Measurements from ENCODE around the gene TMSB15C. TPM values are rescaled to one million over a fixed set of nuclear protein-coding genes. Genes with fewer than 3 reads are reported as not detected.
A peak's percentile ranks its signal among the peaks of the same experiment; 100 is the strongest.

Gene TMSB15C
- total RNA-seq, 1 experiment from 2014 or later: 3.5 TPM

DNA sequence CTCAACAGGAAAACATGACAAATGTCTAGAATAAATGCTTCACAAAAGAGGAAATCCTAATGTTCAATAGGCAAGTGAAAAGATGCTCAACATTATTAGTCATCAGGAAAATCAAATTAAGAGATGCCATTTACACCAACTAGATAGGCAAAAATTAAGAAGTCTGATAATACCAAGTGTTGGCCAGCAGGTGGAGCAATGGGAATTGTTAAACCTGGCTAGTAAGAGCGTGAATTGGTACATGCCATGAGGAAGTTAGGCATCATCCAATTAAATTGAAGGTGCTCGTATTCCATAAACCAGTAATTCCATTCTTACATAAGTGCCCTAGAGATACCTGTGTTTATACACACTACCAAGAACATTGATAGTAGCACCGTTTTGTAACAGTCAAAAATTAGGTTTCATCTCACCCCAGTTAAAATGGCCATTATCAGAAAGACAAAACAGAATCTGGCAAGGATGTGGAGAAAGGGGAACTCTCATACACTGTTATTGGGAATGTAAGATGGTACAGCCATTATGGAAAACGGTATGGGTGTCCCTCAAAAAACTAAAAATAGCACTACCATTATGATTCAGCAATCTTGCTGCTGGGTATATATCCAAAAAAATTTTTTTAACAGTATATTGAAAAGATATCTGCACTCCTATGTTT is 22.2 kb upstream of the TMSB15C start:
- TF ChIP-seq, protein P1, sequence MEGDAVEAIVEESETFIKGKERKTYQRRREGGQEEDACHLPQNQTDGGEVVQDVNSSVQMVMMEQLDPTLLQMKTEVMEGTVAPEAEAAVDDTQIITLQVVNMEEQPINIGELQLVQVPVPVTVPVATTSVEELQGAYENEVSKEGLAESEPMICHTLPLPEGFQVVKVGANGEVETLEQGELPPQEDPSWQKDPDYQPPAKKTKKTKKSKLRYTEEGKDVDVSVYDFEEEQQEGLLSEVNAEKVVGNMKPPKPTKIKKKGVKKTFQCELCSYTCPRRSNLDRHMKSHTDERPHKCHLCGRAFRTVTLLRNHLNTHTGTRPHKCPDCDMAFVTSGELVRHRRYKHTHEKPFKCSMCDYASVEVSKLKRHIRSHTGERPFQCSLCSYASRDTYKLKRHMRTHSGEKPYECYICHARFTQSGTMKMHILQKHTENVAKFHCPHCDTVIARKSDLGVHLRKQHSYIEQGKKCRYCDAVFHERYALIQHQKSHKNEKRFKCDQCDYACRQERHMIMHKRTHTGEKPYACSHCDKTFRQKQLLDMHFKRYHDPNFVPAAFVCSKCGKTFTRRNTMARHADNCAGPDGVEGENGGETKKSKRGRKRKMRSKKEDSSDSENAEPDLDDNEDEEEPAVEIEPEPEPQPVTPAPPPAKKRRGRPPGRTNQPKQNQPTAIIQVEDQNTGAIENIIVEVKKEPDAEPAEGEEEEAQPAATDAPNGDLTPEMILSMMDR (conservative IDR thresholded peaks at IDR 0.05; ENCODE audit: low read depth, low read length): peak; percentile 68
- TF ChIP-seq EZH2 (IDR thresholded peaks at IDR 0.05; ENCODE audit: low read length, unreplicated experiment): no peak
- Histone ChIP-seq H3K4me3 (ENCODE audit: low read length) (no peak overlapping the region), H3K27me3 (ENCODE audit: low read length) (peaks cover 32% of the 10 kb centered on the region), H3K9me2 (replicated peaks; ENCODE audit: low read length) (no peaks in the 10 kb centered on the region), H3K4me1 (ENCODE audit: insufficient read depth, low read length) (no peaks in the 10 kb centered on the region), H3K9ac (ENCODE audit: low read length) (no peak overlapping the region), H4K20me1 (ENCODE audit: low read length) (no peaks in the 10 kb centered on the region), H3K4me2 (ENCODE audit: low read length) (no peak overlapping the region), H3K27ac (ENCODE audit: low read length) (no peak overlapping the region), H3K36me3 (ENCODE audit: low read depth, low read length) (no peaks in the 10 kb centered on the region), H3K9me3 (ENCODE audit: low read length) (no peaks in the 10 kb centered on the region), H3K79me2 (ENCODE audit: low read length) (no peaks in the 10 kb centered on the region), H2AFZ (ENCODE audit: low read length) (no peak overlapping the region), H3F3A (ENCODE audit: low read length, unreplicated experiment) (no peaks in the 10 kb centered on the region)
- peak; percentile 66 for DNase-seq
- peak; percentile 73 for ATAC-seq
- intact Hi-C loops (cut with micrococcal nuclease): loop anchor here (1.0 kb wide), 2 partner anchors 15 to 38 kb away; no protein-coding TSS in a partner anchor
- BruUV-seq (replicated peaks): no TSS peak
- ChIA-PET POLR2A (ENCODE audit: unreplicated experiment) (no interaction called here), CTCF (interaction anchor here (0.7 kb wide), 1 partner anchor 15 kb away, joined by 3 read pairs; no protein-coding TSS in a partner anchor)

DNA sequence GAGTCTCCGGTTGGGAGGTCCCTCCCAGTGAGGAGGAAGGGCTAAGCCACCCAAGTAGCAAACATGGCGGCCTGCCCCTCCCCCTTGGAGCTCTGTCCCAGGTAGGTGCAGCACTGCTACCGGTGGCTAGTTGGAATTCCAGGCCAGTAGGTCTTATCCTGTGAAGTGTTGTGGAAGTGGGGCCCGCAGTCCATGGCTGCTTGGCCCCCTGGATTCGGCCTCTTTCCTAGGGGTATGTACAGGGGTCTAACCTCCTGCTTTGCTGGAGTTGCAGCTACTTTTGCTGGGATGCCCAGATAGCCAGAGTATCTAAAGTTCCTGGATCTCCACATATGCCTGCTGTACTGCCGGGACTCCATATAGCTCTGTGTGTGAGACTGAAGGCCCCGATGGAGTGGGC is 9.9 kb upstream of the TMSB15C start:
- H3K27ac ChIP-seq (ENCODE audit: low read length): no peak overlapping the region
- H3K79me2 ChIP-seq (ENCODE audit: low read length): no peaks in the 10 kb centered on the region
- CTCF ChIA-PET: no interaction called here
- no TSS peak for BruUV-seq (replicated peaks)
- ATAC-seq: no peak
- H2AFZ ChIP-seq (ENCODE audit: low read length): no peak overlapping the region
- POLR2A ChIA-PET (ENCODE audit: unreplicated experiment): no interaction called here
- intact Hi-C loops (cut with micrococcal nuclease): no loop called here
- TF ChIP-seq EZH2 (IDR thresholded peaks at IDR 0.05; ENCODE audit: low read length, unreplicated experiment): no peak
- TF ChIP-seq EZH2phosphoT487 (IDR thresholded peaks at IDR 0.05; ENCODE audit: borderline replicate concordance, low read length): no peak
- TF ChIP-seq, protein P1 (conservative IDR thresholded peaks at IDR 0.05; ENCODE audit: low read depth, low read length): no peak
- H3K4me1 ChIP-seq (ENCODE audit: insufficient read depth, low read length): no peaks in the 10 kb centered on the region
- no peaks in the 10 kb centered on the region for H3F3A ChIP-seq (ENCODE audit: low read length, unreplicated experiment)
- H3K4me2 ChIP-seq (ENCODE audit: low read length): no peak overlapping the region
- H3K4me3 ChIP-seq (ENCODE audit: low read length): no peak overlapping the region
- H3K9ac ChIP-seq (ENCODE audit: low read length): no peak overlapping the region
- H3K9me3 ChIP-seq (ENCODE audit: low read length): no peaks in the 10 kb centered on the region
- no peaks in the 10 kb centered on the region for H4K20me1 ChIP-seq (ENCODE audit: low read length)
- no peaks in the 10 kb centered on the region for H3K36me3 ChIP-seq (ENCODE audit: low read depth, low read length)
- peaks cover 16% of the 10 kb centered on the region for H3K27me3 ChIP-seq (ENCODE audit: low read length)
- H3K9me2 ChIP-seq (replicated peaks; ENCODE audit: low read length): no peaks in the 10 kb centered on the region
- no peak for DNase-seq

DNA sequence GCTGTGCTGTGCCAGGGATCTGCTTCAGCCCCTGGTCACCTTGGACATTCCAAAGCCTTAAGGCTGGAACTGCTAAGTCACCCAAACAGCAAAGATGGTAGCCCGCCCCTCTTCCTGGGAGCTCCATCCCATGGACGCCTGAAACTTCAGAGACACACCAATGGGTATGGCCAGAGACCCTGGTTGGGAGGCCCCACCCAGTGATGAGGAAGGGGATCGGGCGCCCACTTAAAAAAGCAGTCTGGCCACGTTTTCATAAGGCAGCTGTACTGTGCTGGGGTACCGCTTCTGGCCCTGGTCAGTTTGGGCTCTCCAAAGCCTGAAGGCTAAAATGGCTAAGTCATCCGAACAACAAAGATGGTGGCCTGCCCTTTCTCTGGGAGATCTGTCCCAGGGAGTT is 9.4 kb upstream of the TMSB15C start:
- Histone ChIP-seq H3K27me3 (ENCODE audit: low read length) (peaks cover 16% of the 10 kb centered on the region), H3K9me3 (ENCODE audit: low read length) (no peaks in the 10 kb centered on the region), H3K9ac (ENCODE audit: low read length) (no peak overlapping the region), H3F3A (ENCODE audit: low read length, unreplicated experiment) (no peaks in the 10 kb centered on the region), H3K4me1 (ENCODE audit: insufficient read depth, low read length) (no peaks in the 10 kb centered on the region), H3K79me2 (ENCODE audit: low read length) (no peaks in the 10 kb centered on the region), H3K36me3 (ENCODE audit: low read depth, low read length) (no peaks in the 10 kb centered on the region), H3K4me3 (ENCODE audit: low read length) (no peak overlapping the region), H4K20me1 (ENCODE audit: low read length) (no peaks in the 10 kb centered on the region), H2AFZ (ENCODE audit: low read length) (no peak overlapping the region), H3K27ac (ENCODE audit: low read length) (no peak overlapping the region), H3K4me2 (ENCODE audit: low read length) (no peak overlapping the region), H3K9me2 (replicated peaks; ENCODE audit: low read length) (no peaks in the 10 kb centered on the region)
- ATAC-seq (no peak), DNase-seq (no peak)
- intact Hi-C loops (cut with micrococcal nuclease): no loop called here
- BruUV-seq (replicated peaks): no TSS peak
- POLR2A ChIA-PET (ENCODE audit: unreplicated experiment): no interaction called here
- TF ChIP-seq EZH2 (IDR thresholded peaks at IDR 0.05; ENCODE audit: low read length, unreplicated experiment) (no peak), EZH2phosphoT487 (IDR thresholded peaks at IDR 0.05; ENCODE audit: borderline replicate concordance, low read length) (no peak)
- TF ChIP-seq, protein P1 (conservative IDR thresholded peaks at IDR 0.05; ENCODE audit: low read depth, low read length): no peak
- CTCF ChIA-PET: no interaction called here
